22Rv1 (cell line): ENCODE results near the gene KRR1.
"Not testable (repeated sequence)": the region's sequence is repeated elsewhere in the genome, so short reads cannot be mapped to it uniquely, and the experiment has no call there.

Source experiments
- H3K27ac ChIP-seq: fragments of 450-650 bp; 2 replicates; pipeline ENCODE4 v1.5.1; 2017
- ZFX ChIP-seq: fragments of 450-650 bp; IDR thresholded peaks from 2 replicates; pipeline ENCODE4 v1.6.1; 2017; ENCODE audit warnings: antibody characterized with exemption, borderline replicate concordance
- TF ChIP-seq, protein P1 (sequence below): fragments of 450-650 bp; IDR thresholded peaks from 2 replicates; pipeline ENCODE4 v1.5.1; 2017; ENCODE audit warnings: mild to moderate bottlenecking

Gene KRR1

DNA sequence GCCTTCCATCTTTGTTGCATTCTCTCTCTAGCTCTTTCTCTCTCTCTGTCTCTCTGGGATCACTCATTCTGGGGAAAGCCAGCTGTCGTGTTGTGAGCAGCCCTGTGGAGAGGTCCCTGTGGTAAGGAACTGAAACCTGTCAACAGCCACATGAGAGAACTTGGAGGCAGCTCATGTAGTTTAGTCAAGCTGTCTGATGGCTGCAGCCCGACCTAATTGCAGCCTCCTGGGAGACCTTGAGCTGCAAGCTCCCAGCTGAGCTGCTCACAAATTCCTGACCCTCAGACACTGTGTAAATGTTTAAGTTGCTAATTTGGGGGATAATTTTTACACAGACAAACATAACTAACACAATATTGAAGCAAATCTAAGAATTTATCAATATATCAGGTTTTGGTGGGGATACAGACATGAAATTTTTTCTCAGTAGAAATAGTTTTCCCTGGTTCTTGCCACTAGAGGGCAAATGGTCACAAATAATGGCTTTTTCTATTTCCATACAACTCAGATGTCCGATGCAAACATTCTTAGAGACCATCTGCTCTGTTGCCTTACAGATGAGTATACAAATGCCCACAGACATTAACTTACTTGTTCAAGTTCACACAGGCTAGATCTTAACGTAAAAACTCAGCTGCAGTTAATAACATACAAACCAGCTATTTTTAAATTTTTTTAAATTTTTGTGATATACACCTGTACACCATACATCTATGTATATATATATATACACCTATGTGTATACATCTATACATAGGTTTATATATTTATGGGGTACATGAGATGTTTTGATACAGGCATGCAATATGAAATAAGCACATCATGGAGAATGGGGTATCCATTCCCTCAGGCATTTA is 15.5 kb upstream of the KRR1 start:
- TF ChIP-seq ZFX: no peak
- TF ChIP-seq, protein P1, sequence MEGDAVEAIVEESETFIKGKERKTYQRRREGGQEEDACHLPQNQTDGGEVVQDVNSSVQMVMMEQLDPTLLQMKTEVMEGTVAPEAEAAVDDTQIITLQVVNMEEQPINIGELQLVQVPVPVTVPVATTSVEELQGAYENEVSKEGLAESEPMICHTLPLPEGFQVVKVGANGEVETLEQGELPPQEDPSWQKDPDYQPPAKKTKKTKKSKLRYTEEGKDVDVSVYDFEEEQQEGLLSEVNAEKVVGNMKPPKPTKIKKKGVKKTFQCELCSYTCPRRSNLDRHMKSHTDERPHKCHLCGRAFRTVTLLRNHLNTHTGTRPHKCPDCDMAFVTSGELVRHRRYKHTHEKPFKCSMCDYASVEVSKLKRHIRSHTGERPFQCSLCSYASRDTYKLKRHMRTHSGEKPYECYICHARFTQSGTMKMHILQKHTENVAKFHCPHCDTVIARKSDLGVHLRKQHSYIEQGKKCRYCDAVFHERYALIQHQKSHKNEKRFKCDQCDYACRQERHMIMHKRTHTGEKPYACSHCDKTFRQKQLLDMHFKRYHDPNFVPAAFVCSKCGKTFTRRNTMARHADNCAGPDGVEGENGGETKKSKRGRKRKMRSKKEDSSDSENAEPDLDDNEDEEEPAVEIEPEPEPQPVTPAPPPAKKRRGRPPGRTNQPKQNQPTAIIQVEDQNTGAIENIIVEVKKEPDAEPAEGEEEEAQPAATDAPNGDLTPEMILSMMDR: peak; percentile 87
- H3K27ac ChIP-seq: no peak overlapping the region

- no peak overlapping the region for H3K27ac ChIP-seq
- TF ChIP-seq, protein P1: peak; percentile 37; the same call in 1 of the 2 replicates
- no peak for TF ChIP-seq ZFX
Observed at GRCh38 chr12:75525263-75525662, 13.9 kb upstream of the KRR1 start.

DNA sequence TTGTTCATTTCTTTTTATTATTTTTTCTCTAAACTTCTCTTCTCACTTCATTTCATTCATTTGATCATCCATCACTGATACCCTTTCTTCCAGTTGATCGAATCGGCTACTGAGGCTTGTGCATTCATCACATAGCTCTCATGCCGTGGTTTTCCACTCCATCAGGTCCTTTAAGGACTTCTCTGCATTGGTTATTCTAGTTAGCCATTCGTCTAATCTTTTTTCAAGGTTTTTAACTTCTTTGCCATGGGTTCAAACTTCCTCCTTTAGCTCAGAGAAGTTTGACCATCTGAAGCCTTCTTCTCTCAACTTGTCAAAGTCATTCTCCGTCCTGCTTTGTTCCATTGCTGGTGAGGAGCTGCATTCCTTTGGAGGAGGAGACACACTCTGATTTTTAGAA is 10.7 kb upstream of the KRR1 start:
- not testable (repeated sequence) for H3K27ac ChIP-seq

DNA sequence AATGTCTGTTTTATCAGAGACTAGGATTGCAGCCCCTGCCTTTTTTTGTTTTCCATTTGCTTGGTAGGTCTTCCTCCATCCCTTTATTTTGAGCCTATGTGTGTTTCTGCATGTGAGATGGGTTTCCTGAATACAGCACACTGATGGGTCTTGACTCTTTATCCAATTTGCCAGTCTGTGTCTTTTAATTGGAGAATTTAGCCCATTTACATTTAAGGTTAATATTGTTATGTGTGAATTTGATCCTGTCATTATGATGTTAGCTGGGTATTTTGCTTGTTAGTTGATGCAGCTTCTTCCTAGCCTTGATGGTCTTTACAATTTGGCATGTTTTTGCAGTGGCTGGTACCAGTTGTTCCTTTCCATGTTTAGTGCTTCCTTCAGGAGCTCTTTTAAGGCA is 9.8 kb upstream of the KRR1 start:
- not testable (repeated sequence) for H3K27ac ChIP-seq

GRCh38 chr12:75509621-75510020 is 1.8 kb downstream of the KRR1 start:
- TF ChIP-seq, protein P1: no peak
- no peak for TF ChIP-seq ZFX
- no peak overlapping the region for H3K27ac ChIP-seq

- TF ChIP-seq ZFX: no peak
- TF ChIP-seq, protein P1: no peak
- H3K27ac ChIP-seq: no peak overlapping the region
Observed at GRCh38 chr12:75508159-75508558, 3.2 kb downstream of the KRR1 start.

GRCh38 chr12:75507086-75507485 is 4.3 kb downstream of the KRR1 start:
- TF ChIP-seq ZFX: no peak
- TF ChIP-seq, protein P1: no peak
- H3K27ac ChIP-seq: no peak overlapping the region

DNA sequence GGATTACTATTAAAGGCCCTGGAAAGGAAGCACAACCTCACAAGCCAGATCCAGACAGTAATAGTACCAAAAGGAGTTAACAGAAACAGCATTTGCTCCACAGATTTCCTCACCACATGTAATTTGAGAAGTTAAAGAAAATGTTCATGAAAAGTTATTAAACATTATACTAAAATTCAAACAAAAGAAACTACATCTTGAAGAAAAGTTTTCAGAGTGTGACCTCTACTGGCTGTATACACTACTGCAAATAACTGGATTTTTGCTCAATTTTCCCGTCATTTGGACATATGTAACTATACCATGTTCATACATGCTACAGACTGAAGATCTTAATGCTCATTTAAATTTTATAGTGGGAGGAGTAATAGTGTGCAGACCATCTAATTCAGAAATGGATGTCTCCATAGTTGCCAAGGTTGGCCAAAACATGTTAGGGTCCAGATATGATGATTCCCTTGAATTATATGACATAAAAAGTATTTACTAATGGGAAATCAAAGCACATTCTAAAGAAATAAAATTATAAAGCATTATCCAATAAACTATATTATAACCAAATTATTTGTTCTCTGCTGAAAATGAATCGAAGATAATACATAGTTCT is 5.6 kb downstream of the KRR1 start:
- H3K27ac ChIP-seq: no peak overlapping the region
- TF ChIP-seq, protein P1: peak; percentile 86
- no peak for TF ChIP-seq ZFX
